Sigmoid colon (tissue), 7 donors: Measurements from ENCODE around the gene KRTAP16-1. TPM values are rescaled to one million over a fixed set of nuclear protein-coding genes. Genes with fewer than 3 reads are reported as not detected.

Source experiments
- DNase-seq: peaks from one replicate; pipeline ENCODE4 v3.0.0-alpha.2; 2019
- H3K27ac ChIP-seq, 4 donors: fragments of 200-600 bp; sonication (generic); one replicate each; pipeline ENCODE4 v1.5.1; 2016 to 2019; ENCODE audit warnings: mild to moderate bottlenecking in 1 of 4
- H3K27me3 ChIP-seq, 3 donors: fragments of 200-600 bp; sonication (generic); one replicate each; pipeline ENCODE4 v1.5.1; 2019; ENCODE audit warnings: mild to moderate bottlenecking in 1 of 3
- H3K36me3 ChIP-seq, 4 donors: fragments of 200-600 bp; sonication (generic); one replicate each; pipeline ENCODE4 v1.5.1; 2016 to 2019
- H3K4me1 ChIP-seq, 4 donors: fragments of 200-600 bp; sonication (generic); one replicate each; pipeline ENCODE4 v1.5.1; 2017 to 2019
- H3K4me3 ChIP-seq, 4 donors: fragments of 200-600 bp; sonication (generic); one replicate each; pipeline ENCODE4 v1.5.1; 2017 to 2019; ENCODE audit warnings: mild to moderate bottlenecking in 2 of 4, moderate library complexity in 1 of 4
- H3K9me3 ChIP-seq, 4 donors: fragments of 200-600 bp in 3 of 4; sonication (generic) in 3 of 4; one replicate each; pipeline versions ENCODE4 v1.5.1 to v1.6.1; 2013 to 2019
- EP300 ChIP-seq, 4 donors: sonication (generic); formaldehyde crosslinking; IDR thresholded peaks; one replicate each; pipeline ENCODE4 v1.6.1; 2017; ENCODE audit warnings: antibody characterized with exemption in 4 of 4
- POLR2A ChIP-seq, 2 donors: fragments of 450-650 bp; IDR thresholded peaks; one replicate each; pipeline ENCODE4 v1.6.1; 2016; ENCODE audit warnings: antibody characterized with exemption in 2 of 2, mild to moderate bottlenecking in 2 of 2, moderate library complexity in 2 of 2
- POLR2AphosphoS5 ChIP-seq, 4 donors: sonication (generic); formaldehyde crosslinking; IDR thresholded peaks; one replicate each; pipeline ENCODE4 v1.6.1; 2017; ENCODE audit warnings: antibody characterized with exemption in 4 of 4
- WGBS, 2 donors: extraction: QIAGEN DNeasy Blood & Tissue Kit; methylation state at CpG; one replicate each; pipeline ENCODE4 v1.1.7; 2013; 5-methylcytosine and 5-hydroxymethylcytosine counted together
- intact Hi-C: fragments of 100-400 bp; cut with DNase I; formaldehyde crosslinking; loops from one replicate; pipeline ENCODE4 v1.15.1; 2023
- polyA plus RNA-seq, 3 donors: library from polyadenylated mRNA; stranded (reverse); fragments of 200-250 nt; gene quantifications; one replicate each; pipeline ENCODE4 v1.2.3, GENCODE V29; 2013
- small RNA-seq, 3 donors: library from RNA; depleted of rRNA; stranded (forward); fragments of <200 nt; gene quantifications; one replicate each; pipeline ENCODE3, GENCODE V24; 2016
- total RNA-seq, 4 donors: library from RNA; depleted of rRNA; stranded (reverse); fragments of >200 nt; gene quantifications; one replicate each; pipeline ENCODE4 v1.1.0, GENCODE V29; 2016
- TF ChIP-seq, protein P1 (sequence below), 4 experiments: fragments of 450-650 bp in 3 of 4; fragments of 200-600 bp in 1 of 4; IDR thresholded peaks; one replicate each; pipeline ENCODE4 v1.5.1; 2016 to 2019; ENCODE audit warnings: antibody characterized with exemption in 4 of 4, mild to moderate bottlenecking in 3 of 4, moderate library complexity in 2 of 4
- donor health status: healthy with polysubstance abuse.
- donor health status: Bipolar disorder and iron deficiency.
- donor health status: healthy.

KRTAP16-1 gene
- total and polyA plus RNA-seq, 7 donors: not detected

DNA sequence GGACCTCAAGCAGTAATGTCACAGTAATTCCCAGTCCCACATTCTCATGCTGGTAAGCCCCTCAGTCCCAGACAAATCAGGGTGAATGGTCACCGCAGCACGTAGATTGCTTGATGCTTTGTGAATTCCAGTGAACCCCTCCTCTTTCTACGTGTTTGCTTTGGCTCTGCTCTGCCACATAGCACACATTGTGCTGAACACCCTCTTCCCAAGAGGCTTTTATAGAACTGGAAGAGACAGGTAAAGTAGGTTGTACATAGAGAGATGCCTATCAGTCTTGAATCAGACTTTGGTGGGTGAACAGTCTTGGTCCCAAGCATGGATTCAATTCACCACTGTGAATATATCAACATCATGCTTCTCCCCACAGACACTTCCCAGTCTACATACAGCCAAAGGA is 44.5 kb downstream of the KRTAP16-1 start:
- intact Hi-C loops: loop anchor here (1.0 kb wide), 1 partner anchor 12 kb away; no protein-coding TSS in a partner anchor
- DNase-seq: no peak
- Histone ChIP-seq H3K27ac (no peak overlapping the region), H3K4me1 (no peaks in the 10 kb centered on the region), H3K36me3 (no peaks in the 10 kb centered on the region), H3K4me3 (no peak overlapping the region), H3K9me3 (no peaks in the 10 kb centered on the region), H3K27me3 (peaks cover 0 to 4% (median 0%) of the 10 kb centered on the region in 3 donors)
- TF ChIP-seq POLR2AphosphoS5 (IDR thresholded peaks at IDR 0.05) (no peak), POLR2A (IDR thresholded peaks at IDR 0.05) (no peak), EP300 (IDR thresholded peaks at IDR 0.05) (no peak)
- TF ChIP-seq, protein P1, sequence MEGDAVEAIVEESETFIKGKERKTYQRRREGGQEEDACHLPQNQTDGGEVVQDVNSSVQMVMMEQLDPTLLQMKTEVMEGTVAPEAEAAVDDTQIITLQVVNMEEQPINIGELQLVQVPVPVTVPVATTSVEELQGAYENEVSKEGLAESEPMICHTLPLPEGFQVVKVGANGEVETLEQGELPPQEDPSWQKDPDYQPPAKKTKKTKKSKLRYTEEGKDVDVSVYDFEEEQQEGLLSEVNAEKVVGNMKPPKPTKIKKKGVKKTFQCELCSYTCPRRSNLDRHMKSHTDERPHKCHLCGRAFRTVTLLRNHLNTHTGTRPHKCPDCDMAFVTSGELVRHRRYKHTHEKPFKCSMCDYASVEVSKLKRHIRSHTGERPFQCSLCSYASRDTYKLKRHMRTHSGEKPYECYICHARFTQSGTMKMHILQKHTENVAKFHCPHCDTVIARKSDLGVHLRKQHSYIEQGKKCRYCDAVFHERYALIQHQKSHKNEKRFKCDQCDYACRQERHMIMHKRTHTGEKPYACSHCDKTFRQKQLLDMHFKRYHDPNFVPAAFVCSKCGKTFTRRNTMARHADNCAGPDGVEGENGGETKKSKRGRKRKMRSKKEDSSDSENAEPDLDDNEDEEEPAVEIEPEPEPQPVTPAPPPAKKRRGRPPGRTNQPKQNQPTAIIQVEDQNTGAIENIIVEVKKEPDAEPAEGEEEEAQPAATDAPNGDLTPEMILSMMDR (IDR thresholded peaks at IDR 0.05): no peak
- WGBS, 2 donors: 64 to 77% methylated on average over 3 of the region's 3 CpGs

DNA sequence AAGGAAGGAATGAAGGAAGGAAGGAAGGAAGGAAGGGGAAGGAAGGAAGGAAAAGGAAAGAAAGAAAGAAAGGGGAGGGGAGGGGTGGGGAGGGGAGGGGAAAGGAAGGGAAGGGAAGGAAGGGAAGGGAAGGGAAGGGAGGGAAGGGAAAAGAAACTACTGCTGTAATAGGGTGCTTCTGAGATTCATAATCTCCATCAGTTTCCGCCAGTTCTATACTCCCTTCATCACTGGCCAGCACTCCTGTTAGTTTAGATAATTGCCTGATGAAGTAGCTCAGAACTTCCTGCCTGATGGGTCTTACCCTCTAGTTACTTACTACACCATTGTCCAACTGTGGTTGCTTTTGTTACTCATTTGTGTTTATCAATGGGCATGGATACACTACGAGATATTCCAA is 45.9 kb downstream of the KRTAP16-1 start:
- Histone ChIP-seq H3K36me3 (no peaks in the 10 kb centered on the region), H3K4me3 (no peak overlapping the region), H3K27me3 (peaks cover 0 to 13% (median 0%) of the 10 kb centered on the region in 3 donors), H3K9me3 (no peaks in the 10 kb centered on the region), H3K27ac (no peak overlapping the region), H3K4me1 (no peaks in the 10 kb centered on the region)
- WGBS, 2 donors: 70 to 86% methylated on average over 2 of the region's 2 CpGs
- intact Hi-C loops: no loop called here
- no peak for DNase-seq
- no peak for TF ChIP-seq EP300 (IDR thresholded peaks at IDR 0.05)
- TF ChIP-seq, protein P1 (IDR thresholded peaks at IDR 0.05): no peak
- no peak for TF ChIP-seq POLR2AphosphoS5 (IDR thresholded peaks at IDR 0.05)

DNA sequence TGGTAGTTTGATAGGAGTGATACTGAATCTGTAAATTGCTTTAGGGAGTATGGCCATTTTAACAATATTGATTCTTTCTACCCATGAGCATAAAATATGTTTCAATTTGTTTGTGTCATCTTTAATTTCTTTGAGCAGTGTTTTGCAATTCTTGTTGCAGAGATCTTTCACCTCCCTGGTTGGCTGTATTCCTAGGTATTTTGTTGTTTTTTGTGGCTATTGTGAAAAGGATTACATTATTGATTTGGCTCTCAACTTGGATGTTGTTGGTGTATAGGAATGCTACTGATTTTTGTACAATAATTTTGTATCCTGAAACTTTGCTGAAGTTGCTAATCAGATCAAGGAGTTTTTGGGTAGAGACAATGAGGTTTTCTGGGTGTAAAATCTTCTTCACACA is 50.7 kb downstream of the KRTAP16-1 start:
- no peak for DNase-seq
- H3K36me3 ChIP-seq: no peaks in the 10 kb centered on the region
- peaks cover 0 to 12% (median 0%) of the 10 kb centered on the region in 3 donors for H3K27me3 ChIP-seq
- no peak overlapping the region for H3K4me3 ChIP-seq
- TF ChIP-seq POLR2A (IDR thresholded peaks at IDR 0.05) (no peak), POLR2AphosphoS5 (IDR thresholded peaks at IDR 0.05) (no peak), EP300 (IDR thresholded peaks at IDR 0.05) (no peak)
- TF ChIP-seq, protein P1 (IDR thresholded peaks at IDR 0.05): no peak
- H3K9me3 ChIP-seq: no peaks in the 10 kb centered on the region
- no peaks in the 10 kb centered on the region for H3K4me1 ChIP-seq
- intact Hi-C loops: no loop called here
- H3K27ac ChIP-seq: no peak overlapping the region

Small RNA genes within 50 kb of the gene (small RNA-seq; reads per million reads assigned to genes)
- 0 reads per million in 3 donors for gene KRTAP9-10P

Other genes starting within 250 kb of the KRTAP16-1 start
Only the 30 nearest of the 36 such genes appear.
- not detected for gene KRTAP4-16, start 207.1 kb downstream of the KRTAP16-1 start, total RNA-seq
- gene KRTAP4-16, start 207.1 kb downstream of the KRTAP16-1 start, polyA plus RNA-seq: not detected
- gene KRTAP4-9, start 203.9 kb downstream of the KRTAP16-1 start, total RNA-seq: not detected
- not detected for gene KRTAP4-9, start 203.9 kb downstream of the KRTAP16-1 start, polyA plus RNA-seq
- gene KRTAP4-11, start 190.9 kb downstream of the KRTAP16-1 start, total RNA-seq: not detected
- gene KRTAP4-11, start 190.9 kb downstream of the KRTAP16-1 start, polyA plus RNA-seq: not detected
- not detected for gene KRTAP4-12, start 185.1 kb downstream of the KRTAP16-1 start, total RNA-seq
- gene KRTAP4-12, start 185.1 kb downstream of the KRTAP16-1 start, polyA plus RNA-seq: not detected
- not detected for gene KRTAP4-6, start 168.8 kb downstream of the KRTAP16-1 start, total RNA-seq
- not detected for gene KRTAP4-6, start 168.8 kb downstream of the KRTAP16-1 start, polyA plus RNA-seq
- not detected for gene KRTAP4-5, start 159.5 kb downstream of the KRTAP16-1 start, total RNA-seq
- not detected for gene KRTAP4-5, start 159.5 kb downstream of the KRTAP16-1 start, polyA plus RNA-seq
- not detected for gene KRTAP4-4, start 148.6 kb downstream of the KRTAP16-1 start, total RNA-seq
- not detected for gene KRTAP4-4, start 148.6 kb downstream of the KRTAP16-1 start, polyA plus RNA-seq
- gene KRTAP4-3, start 141.1 kb downstream of the KRTAP16-1 start, total RNA-seq: not detected
- not detected for gene KRTAP4-3, start 141.1 kb downstream of the KRTAP16-1 start, polyA plus RNA-seq
- not detected for gene KRTAP4-2, start 131.1 kb downstream of the KRTAP16-1 start, total RNA-seq
- not detected for gene KRTAP4-2, start 131.1 kb downstream of the KRTAP16-1 start, polyA plus RNA-seq
- not detected for gene KRTAP4-1, start 124.4 kb downstream of the KRTAP16-1 start, total RNA-seq
- gene KRTAP4-1, start 124.4 kb downstream of the KRTAP16-1 start, polyA plus RNA-seq: 1 to 10 TPM in 1 of 3 donors, not detected in 2; 1.4 TPM
- gene KRTAP9-1, start 119.4 kb downstream of the KRTAP16-1 start, total RNA-seq: not detected
- not detected for gene KRTAP9-1, start 119.4 kb downstream of the KRTAP16-1 start, polyA plus RNA-seq
- not detected for gene KRTAP9-2, start 82.7 kb downstream of the KRTAP16-1 start, total RNA-seq
- gene KRTAP9-2, start 82.7 kb downstream of the KRTAP16-1 start, polyA plus RNA-seq: not detected
- gene KRTAP9-3, start 76.9 kb downstream of the KRTAP16-1 start, total RNA-seq: not detected
- not detected for gene KRTAP9-3, start 76.9 kb downstream of the KRTAP16-1 start, polyA plus RNA-seq
- gene KRTAP9-8, start 71.3 kb downstream of the KRTAP16-1 start, total RNA-seq: not detected
- gene KRTAP9-8, start 71.3 kb downstream of the KRTAP16-1 start, polyA plus RNA-seq: not detected
- gene KRTAP9-4, start 59.6 kb downstream of the KRTAP16-1 start, total RNA-seq: not detected
- not detected for gene KRTAP9-4, start 59.6 kb downstream of the KRTAP16-1 start, polyA plus RNA-seq
- gene KRTAP9-9, start 53.9 kb downstream of the KRTAP16-1 start, total RNA-seq: not detected
- not detected for gene KRTAP9-9, start 53.9 kb downstream of the KRTAP16-1 start, polyA plus RNA-seq
- not detected for gene KRTAP9-6, start 43.9 kb downstream of the KRTAP16-1 start, total RNA-seq
- not detected for gene KRTAP9-6, start 43.9 kb downstream of the KRTAP16-1 start, polyA plus RNA-seq
- gene KRTAP9-7, start 33.6 kb downstream of the KRTAP16-1 start, total RNA-seq: not detected
- not detected for gene KRTAP9-7, start 33.6 kb downstream of the KRTAP16-1 start, polyA plus RNA-seq
- gene KRTAP29-1, start 6.5 kb downstream of the KRTAP16-1 start, total RNA-seq: not detected
- not detected for gene KRTAP29-1, start 6.5 kb downstream of the KRTAP16-1 start, polyA plus RNA-seq
- not detected for gene KRTAP17-1, start 6.4 kb upstream of the KRTAP16-1 start, total RNA-seq
- not detected for gene KRTAP17-1, start 6.4 kb upstream of the KRTAP16-1 start, polyA plus RNA-seq
- gene KRT33A, start 41.5 kb upstream of the KRTAP16-1 start, total RNA-seq: not detected
- gene KRT33A, start 41.5 kb upstream of the KRTAP16-1 start, polyA plus RNA-seq: not detected
- not detected for gene KRT33B, start 60.5 kb upstream of the KRTAP16-1 start, total RNA-seq
- not detected for gene KRT33B, start 60.5 kb upstream of the KRTAP16-1 start, polyA plus RNA-seq
- gene KRT34, start 73.0 kb upstream of the KRTAP16-1 start, total RNA-seq: not detected
- not detected for gene KRT34, start 73.0 kb upstream of the KRTAP16-1 start, polyA plus RNA-seq
- gene KRT31, start 88.3 kb upstream of the KRTAP16-1 start, total RNA-seq: not detected
- gene KRT31, start 88.3 kb upstream of the KRTAP16-1 start, polyA plus RNA-seq: not detected
- gene KRT37, start 115.3 kb upstream of the KRTAP16-1 start, total RNA-seq: not detected
- gene KRT37, start 115.3 kb upstream of the KRTAP16-1 start, polyA plus RNA-seq: not detected
- gene KRT38, start 131.7 kb upstream of the KRTAP16-1 start, total RNA-seq: not detected
- not detected for gene KRT38, start 131.7 kb upstream of the KRTAP16-1 start, polyA plus RNA-seq
- not detected for gene KRT32, start 158.1 kb upstream of the KRTAP16-1 start, total RNA-seq
- not detected for gene KRT32, start 158.1 kb upstream of the KRTAP16-1 start, polyA plus RNA-seq
- not detected for gene KRT35, start 171.8 kb upstream of the KRTAP16-1 start, total RNA-seq
- not detected for gene KRT35, start 171.8 kb upstream of the KRTAP16-1 start, polyA plus RNA-seq
- under 1 TPM in 1 of 4 donors, not detected in 3; 0.33 TPM for gene KRT36, start 180.6 kb upstream of the KRTAP16-1 start, total RNA-seq
- gene KRT36, start 180.6 kb upstream of the KRTAP16-1 start, polyA plus RNA-seq: under 1 TPM in 1 of 3 donors, not detected in 2; 0.20 TPM
- gene KRT13, start 196.3 kb upstream of the KRTAP16-1 start, total RNA-seq: under 1 TPM in 1 of 4 donors, not detected in 3; 0.55 TPM
- gene KRT13, start 196.3 kb upstream of the KRTAP16-1 start, polyA plus RNA-seq: 10 to 100 TPM in 1 of 3 donors, 1 to 10 TPM in 1, under 1 TPM in 1; 0.46 to 54.1 (median 8.0) TPM